Measurements from ENCODE around the gene SLC35B1.
"Not testable (repeated sequence)": the region's sequence is repeated elsewhere in the genome, so short reads cannot be mapped to it uniquely, and the experiment has no call there.

SLC35B1 gene

DNA sequence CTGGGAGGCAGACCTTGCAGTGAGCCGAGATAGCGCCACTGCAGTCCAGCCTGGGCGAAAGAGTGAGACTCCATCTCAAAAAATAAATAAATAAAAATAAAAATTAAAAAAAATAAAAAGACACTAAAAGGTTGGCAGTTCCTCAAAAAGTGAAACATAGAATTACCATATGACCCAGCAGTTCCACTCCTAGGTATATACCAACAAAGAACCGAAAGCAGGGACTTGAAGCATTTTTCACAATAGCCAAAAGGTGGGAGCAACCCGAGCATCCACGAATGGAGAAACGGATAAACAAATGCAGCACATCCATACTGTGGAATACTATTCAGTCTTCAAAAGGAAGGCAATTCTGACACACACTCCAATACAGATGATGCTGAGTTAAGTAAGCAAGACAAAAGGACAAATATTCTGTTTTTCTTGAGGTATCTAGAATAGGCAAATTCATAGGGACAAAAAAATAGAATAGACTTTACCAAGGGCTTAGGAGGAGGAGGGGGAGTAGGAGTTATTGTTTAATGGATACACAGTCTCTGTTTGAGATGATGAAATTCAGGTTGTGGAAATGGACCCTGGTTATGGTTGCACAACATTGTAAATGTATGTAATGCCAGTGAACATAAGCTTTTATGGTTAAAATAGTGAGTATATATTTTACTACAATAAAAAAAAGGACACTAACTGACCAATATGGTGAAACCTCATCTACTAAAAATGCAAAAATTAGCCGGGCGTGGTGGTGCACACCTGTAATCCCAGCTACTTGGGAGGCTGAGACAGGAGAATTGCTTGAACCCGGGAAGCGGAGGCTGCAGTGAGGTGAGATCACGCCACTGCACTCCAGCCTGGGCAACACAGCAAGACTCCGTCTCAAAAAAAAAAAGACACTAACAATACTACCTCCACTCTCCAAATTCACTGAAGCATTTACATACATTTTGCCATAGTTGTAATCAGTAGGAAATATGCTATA is 27.0 kb upstream of the SLC35B1 start:
- no peak for DNase-seq (ENCODE audit: low spot score)

GRCh38 chr17:49731435-49731831 is 23.7 kb upstream of the SLC35B1 start:
- no peak for DNase-seq (ENCODE audit: low spot score)

- no peak for DNase-seq (ENCODE audit: low spot score)
Measured at GRCh38 chr17:49730785-49731434, 23.1 kb upstream of the SLC35B1 start.

GRCh38 chr17:49730078-49730784 is 22.5 kb upstream of the SLC35B1 start:
- DNase-seq (ENCODE audit: low spot score): peak; percentile 69

- DNase-seq (ENCODE audit: low spot score): no peak
Measured at GRCh38 chr17:49729069-49729468, 21.3 kb upstream of the SLC35B1 start.

GRCh38 chr17:49728425-49728824 is 20.7 kb upstream of the SLC35B1 start:
- DNase-seq (ENCODE audit: low spot score): no peak

DNA sequence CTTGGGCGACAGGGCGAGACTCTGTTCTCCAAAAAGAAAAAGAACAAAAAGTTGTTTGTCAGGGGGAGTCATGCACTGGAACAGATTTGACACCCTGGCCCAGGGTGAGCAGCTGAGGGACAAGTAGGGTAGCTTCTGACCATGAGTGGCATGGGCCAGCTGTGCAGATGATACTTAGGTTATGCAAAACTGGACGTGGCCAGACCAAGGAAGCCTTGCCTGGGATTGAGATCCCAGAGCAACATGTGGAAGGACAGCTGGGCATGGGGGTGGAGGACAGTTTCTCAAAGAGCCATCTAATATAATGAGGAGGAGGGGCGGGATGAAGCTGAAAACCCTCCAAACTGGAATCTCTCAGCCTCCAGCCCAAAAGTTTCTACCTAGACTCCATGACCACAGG is 19.6 kb upstream of the SLC35B1 start:
- DNase-seq (ENCODE audit: low spot score): no peak

- DNase-seq (ENCODE audit: low spot score): no peak
Measured at GRCh38 chr17:49725452-49726130, 17.8 kb upstream of the SLC35B1 start.

DNA sequence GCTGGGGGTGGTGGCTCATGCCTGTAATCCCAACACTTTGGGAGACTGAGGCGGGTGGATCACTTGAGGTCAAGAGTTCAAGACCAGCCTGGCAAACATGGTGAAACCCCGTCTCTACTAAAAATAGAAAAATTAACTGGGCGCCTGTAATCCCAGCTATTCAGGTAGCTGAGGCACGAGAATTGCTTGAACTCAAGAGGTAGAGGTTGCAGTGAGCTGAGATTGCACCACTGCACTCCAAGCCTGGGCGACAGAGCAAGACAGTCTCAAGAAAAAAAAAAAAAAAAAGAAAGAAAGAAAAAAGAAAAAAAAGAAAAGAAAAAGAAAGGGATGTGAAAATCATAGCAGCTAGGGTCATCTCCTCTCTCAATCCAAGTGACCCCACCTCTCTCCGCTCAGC is 16.8 kb upstream of the SLC35B1 start:
- DNase-seq (ENCODE audit: low spot score): not testable (repeated sequence)

- DNase-seq (ENCODE audit: low spot score): no peak
Measured at GRCh38 chr17:49723423-49723822, 15.7 kb upstream of the SLC35B1 start.

- no peak for DNase-seq (ENCODE audit: low spot score)
Measured at GRCh38 chr17:49722066-49722465, 14.3 kb upstream of the SLC35B1 start.

GRCh38 chr17:49717371-49717861 is 9.7 kb upstream of the SLC35B1 start:
- no peak for DNase-seq (ENCODE audit: low spot score)

GRCh38 chr17:49716668-49717364 is 9.1 kb upstream of the SLC35B1 start:
- DNase-seq (ENCODE audit: low spot score): no peak

DNA sequence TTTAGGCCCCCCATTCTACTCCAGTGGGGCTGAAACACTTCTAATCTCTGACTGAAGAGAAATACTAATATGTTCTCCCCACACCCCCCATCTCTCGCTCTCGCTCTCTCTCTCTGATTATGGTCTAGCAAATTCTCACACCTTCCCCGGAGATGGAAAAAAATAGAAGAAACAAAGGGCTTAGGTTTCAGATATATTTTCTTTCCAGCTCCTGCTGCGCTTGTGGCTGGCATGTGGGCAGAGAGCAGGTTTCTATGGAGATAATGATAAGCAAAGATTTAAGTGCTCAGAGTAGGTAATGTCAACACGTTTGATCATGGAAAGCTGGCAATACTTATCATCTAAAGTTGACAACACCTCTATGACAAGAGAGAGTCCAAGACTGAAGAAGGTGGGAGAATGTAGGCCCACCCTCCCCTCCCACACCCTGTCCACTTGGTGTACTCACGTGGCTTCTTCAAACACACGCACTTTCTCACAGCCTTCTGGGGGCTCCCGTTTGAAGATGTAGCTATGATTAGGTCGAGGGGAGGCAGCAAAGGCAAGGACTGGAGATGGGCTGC is 8.0 kb upstream of the SLC35B1 start:
- DNase-seq (ENCODE audit: low spot score): no peak

- DNase-seq (ENCODE audit: low spot score): no peak
Measured at GRCh38 chr17:49715216-49715615, 7.5 kb upstream of the SLC35B1 start.

DNA sequence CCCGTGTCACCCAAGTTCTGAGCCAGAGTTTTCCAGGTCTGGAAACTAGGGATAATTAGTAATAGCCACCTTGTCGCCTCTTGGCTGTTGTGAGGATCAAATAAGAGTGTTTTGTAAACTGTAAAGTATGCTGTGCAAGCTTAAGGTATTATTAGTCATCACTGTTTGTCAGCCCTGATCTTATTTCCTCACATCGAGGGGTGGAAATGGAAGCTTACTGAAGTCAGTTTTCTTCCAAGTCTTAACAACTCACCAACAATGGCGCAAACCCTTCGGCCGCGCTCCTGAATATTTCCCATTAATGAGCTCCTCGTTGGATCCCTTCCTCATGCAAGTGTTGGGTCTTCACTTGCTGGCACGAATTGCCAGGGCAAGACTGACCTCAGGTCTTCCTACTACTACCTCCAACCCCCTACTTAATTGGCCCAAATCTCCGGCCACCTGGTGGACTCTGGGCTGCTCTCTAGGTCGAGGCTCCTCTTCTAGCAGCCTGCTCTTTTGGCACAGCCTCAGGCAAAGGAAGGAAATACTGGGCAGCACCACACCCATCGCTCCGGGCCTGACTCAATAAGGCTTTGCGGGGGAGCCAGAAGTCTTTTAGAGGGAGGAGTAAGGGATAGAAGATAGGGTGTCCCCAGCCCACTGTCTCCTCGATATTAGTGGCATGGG is 885 bp upstream of the SLC35B1 start:
- DNase-seq (ENCODE audit: low spot score): no peak

GRCh38 chr17:49707246-49707607 is 537 bp downstream of the SLC35B1 start:
- DNase-seq (ENCODE audit: low spot score): no peak

DNA sequence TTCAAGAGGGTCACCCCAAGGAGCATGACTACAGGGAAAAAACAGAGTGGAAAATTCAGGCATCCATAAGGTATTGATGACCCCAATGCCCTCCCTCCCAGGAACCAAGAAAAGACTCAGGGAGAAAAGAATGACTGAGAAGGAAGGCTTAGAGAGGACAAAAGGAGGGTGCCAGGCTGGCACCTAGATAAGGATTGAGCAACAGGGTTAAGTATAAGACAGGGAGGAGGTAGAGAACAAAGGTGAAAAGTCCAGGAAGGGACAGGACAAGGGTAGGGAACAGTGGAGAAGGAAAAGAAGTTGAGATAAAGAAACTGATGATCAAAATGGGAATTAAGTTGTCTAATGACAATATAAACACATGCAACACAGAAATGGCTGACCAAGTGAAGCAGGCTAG is 2.5 kb downstream of the SLC35B1 start:
- no peak for DNase-seq (ENCODE audit: low spot score)

DNA sequence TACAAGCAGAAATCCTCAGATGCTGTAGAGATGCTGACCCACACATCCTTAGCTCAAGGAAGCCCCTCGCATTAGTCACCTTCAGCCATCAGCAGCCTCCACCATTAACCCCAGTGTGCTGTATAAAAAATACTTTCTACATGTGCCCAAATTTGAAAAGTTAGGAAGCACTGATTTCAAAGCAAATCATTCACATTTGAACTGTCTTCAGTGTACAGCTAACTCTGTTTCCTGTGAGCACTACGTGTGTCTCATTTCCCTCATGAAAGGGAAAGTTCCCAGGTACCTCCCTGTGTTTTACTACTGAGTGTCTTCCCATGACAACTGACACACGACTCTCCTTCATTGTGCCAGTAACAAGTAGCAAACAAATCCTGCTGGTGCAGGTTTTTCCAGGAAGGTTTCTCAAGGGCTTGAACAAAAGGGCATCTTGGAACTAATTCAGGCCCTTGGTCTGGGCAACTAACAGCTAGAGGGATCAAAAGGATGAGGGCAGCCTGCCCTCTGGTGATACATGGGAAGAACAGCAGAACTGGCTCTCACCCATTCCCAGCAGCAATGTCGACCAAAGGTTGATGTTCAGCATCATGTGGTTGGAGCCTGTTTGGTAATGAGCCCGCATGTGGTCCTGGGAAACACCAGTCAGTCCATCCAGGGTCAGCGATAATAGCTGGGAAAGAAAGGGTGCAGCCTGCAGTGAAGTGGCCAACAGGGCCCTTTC is 4.0 kb downstream of the SLC35B1 start:
- no peak for DNase-seq (ENCODE audit: low spot score)

DNA sequence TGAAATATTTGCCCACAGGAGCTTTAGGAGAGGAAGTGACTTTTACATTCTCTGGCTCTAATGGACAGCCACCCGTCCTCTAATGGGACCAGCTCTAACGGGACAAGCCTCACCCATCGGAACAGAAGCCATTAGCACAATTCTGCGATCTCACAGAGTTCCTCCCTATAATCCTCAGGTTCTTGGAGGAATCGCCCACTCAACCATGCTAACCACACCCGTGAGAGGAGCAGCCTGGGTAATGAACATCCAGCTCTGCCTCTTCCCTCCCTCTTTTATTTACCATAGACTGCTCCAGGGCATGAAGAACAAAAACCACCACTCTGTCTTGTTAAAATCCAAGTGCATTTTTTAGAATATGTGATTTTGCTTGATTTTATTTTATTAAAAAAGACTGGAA is 6.8 kb downstream of the SLC35B1 start:
- no peak for DNase-seq (ENCODE audit: low spot score)

Data from globus pallidus (tissue), 1 donor.